Measurements from ENCODE around the gene SYTL3. TPM values are rescaled to one million over a fixed set of nuclear protein-coding genes. Genes with fewer than 3 reads are reported as not detected.

Gene SYTL3
- total RNA-seq, 1 donor from 2014 or later, result 13.9 TPM

DNA sequence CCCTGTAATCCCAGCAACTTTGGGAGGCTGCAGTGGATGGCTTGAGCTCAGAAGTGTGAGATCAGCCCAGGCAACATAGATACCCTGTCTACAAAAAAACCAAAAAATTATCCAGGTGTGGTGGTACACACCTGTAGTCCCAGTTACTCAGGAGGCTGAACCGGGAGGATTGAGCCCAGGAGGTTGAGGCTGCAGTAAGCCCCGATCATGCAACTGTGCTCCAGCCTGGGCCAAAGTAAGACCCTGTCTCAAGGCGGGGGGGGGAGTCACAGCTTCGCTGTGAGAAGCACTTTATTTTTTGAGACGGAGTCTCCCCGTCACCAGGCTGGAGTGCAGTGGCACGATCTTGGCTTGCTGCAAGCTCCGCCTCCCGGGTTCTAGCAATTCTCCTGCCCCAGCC, 115.1 kb downstream of the SYTL3 start:
- H3K36me3 ChIP-seq, result peaks cover 71% of the 10 kb centered on the region
- no peaks in the 10 kb centered on the region for H3K4me1 ChIP-seq
- DNase-seq (no peak), ATAC-seq (no peak)
- no peak overlapping the region for H3K4me3 ChIP-seq
- H3K9me3 ChIP-seq, result no peaks in the 10 kb centered on the region
- no peaks in the 10 kb centered on the region for H3K27me3 ChIP-seq (ENCODE audit: low read depth)
- no peak overlapping the region for H3K27ac ChIP-seq
- TF ChIP-seq, protein P1, sequence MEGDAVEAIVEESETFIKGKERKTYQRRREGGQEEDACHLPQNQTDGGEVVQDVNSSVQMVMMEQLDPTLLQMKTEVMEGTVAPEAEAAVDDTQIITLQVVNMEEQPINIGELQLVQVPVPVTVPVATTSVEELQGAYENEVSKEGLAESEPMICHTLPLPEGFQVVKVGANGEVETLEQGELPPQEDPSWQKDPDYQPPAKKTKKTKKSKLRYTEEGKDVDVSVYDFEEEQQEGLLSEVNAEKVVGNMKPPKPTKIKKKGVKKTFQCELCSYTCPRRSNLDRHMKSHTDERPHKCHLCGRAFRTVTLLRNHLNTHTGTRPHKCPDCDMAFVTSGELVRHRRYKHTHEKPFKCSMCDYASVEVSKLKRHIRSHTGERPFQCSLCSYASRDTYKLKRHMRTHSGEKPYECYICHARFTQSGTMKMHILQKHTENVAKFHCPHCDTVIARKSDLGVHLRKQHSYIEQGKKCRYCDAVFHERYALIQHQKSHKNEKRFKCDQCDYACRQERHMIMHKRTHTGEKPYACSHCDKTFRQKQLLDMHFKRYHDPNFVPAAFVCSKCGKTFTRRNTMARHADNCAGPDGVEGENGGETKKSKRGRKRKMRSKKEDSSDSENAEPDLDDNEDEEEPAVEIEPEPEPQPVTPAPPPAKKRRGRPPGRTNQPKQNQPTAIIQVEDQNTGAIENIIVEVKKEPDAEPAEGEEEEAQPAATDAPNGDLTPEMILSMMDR (IDR thresholded peaks at IDR 0.05), result no peak
- intact Hi-C loops (cut with DNase I), result no loop called here

DNA sequence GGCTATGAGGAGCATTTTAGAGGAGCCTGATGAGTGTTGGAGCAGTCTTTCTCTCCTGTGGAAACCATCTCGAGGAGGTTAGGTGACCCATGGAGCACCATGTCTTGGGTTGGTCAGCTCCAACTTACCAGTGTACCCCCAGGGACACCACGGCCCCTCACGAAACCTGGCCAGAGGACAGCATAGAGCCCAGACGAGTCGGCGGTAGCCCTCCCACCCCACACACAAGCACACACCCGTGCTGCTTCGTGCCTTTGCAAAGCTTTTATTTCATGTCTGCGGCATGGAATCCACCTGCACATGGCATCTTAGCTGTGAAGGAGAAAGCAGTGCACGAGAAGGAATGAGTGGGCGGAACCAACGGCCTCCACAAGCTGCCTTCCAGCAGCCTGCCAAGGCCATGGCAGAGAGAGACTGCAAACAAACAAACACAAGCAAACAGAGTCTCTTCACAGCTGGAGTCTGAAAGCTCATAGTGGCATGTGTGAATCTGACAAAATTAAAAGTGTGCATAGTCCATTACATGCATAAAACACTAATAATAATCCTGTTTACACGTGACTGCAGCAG, 115.7 kb downstream of the SYTL3 start:
- no peak for ATAC-seq
- Histone ChIP-seq H3K4me1 (no peaks in the 10 kb centered on the region), H3K27ac (no peak overlapping the region), H3K4me3 (no peak overlapping the region), H3K36me3 (peaks cover 77% of the 10 kb centered on the region), H3K9me3 (no peaks in the 10 kb centered on the region), H3K27me3 (ENCODE audit: low read depth) (no peaks in the 10 kb centered on the region)
- intact Hi-C loops (cut with DNase I), result no loop called here
- TF ChIP-seq, protein P1 (IDR thresholded peaks at IDR 0.05), result no peak
- no peak for DNase-seq

DNA sequence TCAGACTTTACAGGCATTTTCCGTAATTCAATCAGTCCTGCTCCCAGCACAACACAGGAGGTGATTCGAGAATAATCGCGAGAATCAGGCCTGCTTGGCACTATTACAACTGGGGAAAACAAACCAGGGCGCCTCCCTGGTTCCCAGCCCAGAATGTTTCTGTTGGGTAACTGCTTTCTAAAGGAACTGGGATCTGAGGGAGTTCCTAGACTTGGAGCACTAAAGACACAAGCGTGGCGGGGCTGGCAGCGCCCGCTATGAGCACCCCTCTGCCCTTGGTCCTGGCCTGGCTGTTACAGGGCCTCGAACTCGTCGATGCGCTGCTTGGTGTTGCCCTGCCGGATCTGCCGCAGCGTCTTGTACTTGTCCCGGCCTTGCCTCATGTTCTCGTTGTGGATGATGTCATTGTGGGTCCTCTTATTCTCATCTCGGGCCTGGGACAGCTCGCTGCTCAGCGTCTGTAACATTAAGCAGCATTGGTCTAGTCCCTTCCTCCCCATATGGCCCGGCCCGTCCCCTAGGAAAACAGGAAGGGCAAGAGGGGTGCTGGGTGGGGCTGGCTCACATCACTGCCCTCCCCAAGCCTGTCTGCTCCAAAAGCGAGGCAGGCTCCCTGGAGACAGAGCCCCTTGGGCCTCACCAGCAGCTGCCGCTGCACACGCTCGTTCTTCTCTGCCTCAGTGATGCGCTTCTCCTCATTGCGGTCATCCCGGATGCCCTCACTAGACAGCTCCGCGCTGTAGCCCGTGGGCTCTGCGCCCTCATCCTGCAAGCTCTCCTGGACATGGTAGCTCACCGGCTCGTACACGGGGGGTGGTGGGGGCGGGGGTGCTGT, 117.0 kb downstream of the SYTL3 start:
- TF ChIP-seq, protein P1 (IDR thresholded peaks at IDR 0.05), result no peak
- no peak for ATAC-seq
- Histone ChIP-seq H3K27ac (no peak overlapping the region), H3K9me3 (no peaks in the 10 kb centered on the region), H3K4me3 (no peak overlapping the region), H3K36me3 (peaks cover 89% of the 10 kb centered on the region), H3K4me1 (no peaks in the 10 kb centered on the region), H3K27me3 (ENCODE audit: low read depth) (no peaks in the 10 kb centered on the region)
- no peak for DNase-seq
- intact Hi-C loops (cut with DNase I), result no loop called here

GRCh38 chr6:158767709-158768108, 117.9 kb downstream of the SYTL3 start:
- Histone ChIP-seq H3K27ac (no peak overlapping the region), H3K9me3 (no peaks in the 10 kb centered on the region), H3K27me3 (ENCODE audit: low read depth) (no peaks in the 10 kb centered on the region), H3K4me1 (no peaks in the 10 kb centered on the region), H3K4me3 (no peak overlapping the region), H3K36me3 (peaks cover 93% of the 10 kb centered on the region)
- no peak for ATAC-seq
- TF ChIP-seq, protein P1 (IDR thresholded peaks at IDR 0.05), result no peak
- intact Hi-C loops (cut with DNase I), result no loop called here
- DNase-seq, result no peak

GRCh38 chr6:158768436-158768835, 118.6 kb downstream of the SYTL3 start:
- Histone ChIP-seq H3K9me3 (no peaks in the 10 kb centered on the region), H3K4me3 (no peak overlapping the region), H3K27me3 (ENCODE audit: low read depth) (no peaks in the 10 kb centered on the region), H3K36me3 (peaks cover 100% of the 10 kb centered on the region), H3K27ac (no peak overlapping the region), H3K4me1 (peaks cover 5% of the 10 kb centered on the region)
- intact Hi-C loops (cut with DNase I), result no loop called here
- ATAC-seq (no peak), DNase-seq (no peak)
- TF ChIP-seq, protein P1 (IDR thresholded peaks at IDR 0.05), result no peak
